Fibroblast of lung (primary cell): ENCODE data around the gene TAF1C. TPM values are rescaled to one million over a fixed set of nuclear protein-coding genes. Genes with fewer than 3 reads are reported as not detected.
A peak's percentile ranks its signal among the peaks of the same experiment; 100 is the strongest.

ENCODE experiments used
- DNase-seq, 2 donors: peaks; one replicate each; pipeline versions ENCODE4 v3.0.0 to v3.0.0-alpha.2; 2010; ENCODE audit warnings: low read depth in 2 of 2
- H2AFZ ChIP-seq: 2 replicates; pipeline ENCODE4 v1.5.1; 2012; ENCODE audit warnings: low read length, control low read depth, inconsistent platforms
- H3K27ac ChIP-seq: 2 replicates; pipeline ENCODE4 v1.5.1; 2011; ENCODE audit warnings: low read length, control low read depth; ENCODE audit not compliant: insufficient read depth
- H3K27me3 ChIP-seq: 2 replicates; pipeline ENCODE4 v1.5.1; 2011; ENCODE audit warnings: mild to moderate bottlenecking, low read length; ENCODE audit not compliant: control insufficient read depth, insufficient read depth
- H3K36me3 ChIP-seq: 2 replicates; pipeline ENCODE4 v1.5.1; 2011; ENCODE audit warnings: low read length; ENCODE audit not compliant: control insufficient read depth, insufficient read depth
- H3K4me1 ChIP-seq: 2 replicates; pipeline ENCODE4 v1.5.1; 2011; ENCODE audit warnings: low read length; ENCODE audit not compliant: control insufficient read depth, insufficient read depth; ENCODE audit errors: extremely low read depth
- H3K4me2 ChIP-seq: 2 replicates; pipeline ENCODE4 v1.5.1; 2011; ENCODE audit warnings: low read length, control low read depth; ENCODE audit not compliant: insufficient read depth; ENCODE audit errors: extremely low read depth
- H3K4me3 ChIP-seq, 4 experiments: fragments of 200-600 bp in 1 of 4; sonication (generic) in 1 of 4; replicated peaks in 1 of 4; 2 replicates each; pipeline ENCODE4 v1.5.1; 2011 to 2016; ENCODE audit warnings: low read length in 4 of 4, low read depth in 3 of 4, mild to moderate bottlenecking in 3 of 4, control low read depth in 2 of 4, inconsistent platforms in 1 of 4, mixed read lengths in 1 of 4; ENCODE audit not compliant: insufficient read depth in 1 of 4; ENCODE audit errors: control extremely low read depth in 1 of 4
- H3K79me2 ChIP-seq: 2 replicates; pipeline ENCODE4 v1.5.1; 2012; ENCODE audit warnings: mild to moderate bottlenecking, low read length, inconsistent platforms; ENCODE audit not compliant: control insufficient read depth, insufficient read depth
- H3K9ac ChIP-seq: 2 replicates; pipeline ENCODE4 v1.5.1; 2011; ENCODE audit warnings: mild to moderate bottlenecking, low read length, control low read depth; ENCODE audit not compliant: insufficient read depth
- H3K9me3 ChIP-seq: 2 replicates; pipeline ENCODE4 v1.5.1; 2012; ENCODE audit warnings: low read depth, low read length; ENCODE audit not compliant: control insufficient read depth, insufficient read depth
- H4K20me1 ChIP-seq: 2 replicates; pipeline ENCODE4 v1.5.1; 2011; ENCODE audit warnings: low read length; ENCODE audit not compliant: control insufficient read depth, insufficient read depth; ENCODE audit errors: extremely low read depth
- EZH2 ChIP-seq: IDR thresholded peaks from 2 replicates; pipeline ENCODE4 v1.5.1; 2012; ENCODE audit warnings: low read length, control low read depth, mild to moderate bottlenecking; ENCODE audit errors: missing control alignments
- polyA plus RNA-seq, 2 donors: library from polyadenylated mRNA; depleted of rRNA in 1 of 2; stranded (reverse) in 1 of 2; unstranded in 1 of 2; fragments of >200 nt; gene quantifications; 2 replicates each; pipeline ENCODE4 v1.2.1, GENCODE V29; 2011 to 2012; ENCODE audit warnings: missing spikeins in 1 of 2
- total RNA-seq: library from RNA; depleted of rRNA; stranded (reverse); fragments of >200 nt; gene quantifications from 2 replicates; pipeline ENCODE4 v1.2.1, GENCODE V29; 2014
- TF ChIP-seq, protein P1 (sequence below), 2 donors: IDR thresholded peaks in 1 of 2; conservative IDR thresholded peaks in 1 of 2; 1 replicate in 1 of 2; 2 replicates in 1 of 2; pipeline ENCODE4 v1.5.1; 2011 to 2012; ENCODE audit warnings: low read length in 2 of 2, control low read depth in 1 of 2, inconsistent platforms in 1 of 2, low read depth in 1 of 2, mild to moderate bottlenecking in 1 of 2

TAF1C gene
- total and polyA plus RNA-seq, 2 donors (not counting 1 experiment from before 2014, with no cell fraction given): 9.3 to 12.9 TPM

DNA sequence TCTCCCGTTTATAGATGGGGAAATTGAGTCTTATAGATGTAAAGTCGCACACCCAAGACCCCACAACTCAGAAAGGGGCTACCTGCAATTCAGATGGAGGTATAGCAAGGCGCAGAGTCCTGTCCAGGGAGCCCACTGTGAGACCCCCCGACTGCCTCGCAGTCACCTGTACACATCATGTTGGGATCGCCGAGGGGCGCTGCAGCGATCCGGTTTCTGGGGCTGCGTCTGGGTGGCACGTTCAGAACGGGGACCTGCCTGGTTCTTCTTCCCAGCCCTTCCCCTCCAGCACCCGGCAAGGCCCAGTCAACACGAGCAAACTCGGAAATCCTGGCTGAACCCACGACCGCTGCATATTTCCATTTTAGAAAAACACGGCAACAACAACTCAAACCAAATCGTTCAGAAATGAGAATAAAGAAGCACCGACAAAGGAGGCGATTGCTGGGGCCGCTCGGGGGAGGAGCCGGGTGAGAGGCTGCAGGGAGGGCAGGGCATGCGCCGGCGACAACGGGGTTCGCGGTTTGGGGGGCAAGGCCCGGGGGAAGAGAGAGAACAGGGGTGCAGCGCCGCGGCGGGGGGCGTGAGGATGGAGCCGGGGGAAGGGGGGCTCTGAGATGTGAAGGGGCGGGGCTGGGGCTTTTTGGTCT lies 42.5 kb downstream of the TAF1C start:
- peak in 1 of 2 donors; percentile 9 for DNase-seq
- H4K20me1 ChIP-seq: no peaks in the 10 kb centered on the region
- peak overlapping the region; percentile 30 for H2AFZ ChIP-seq
- no peaks in the 10 kb centered on the region for H3K9me3 ChIP-seq
- TF ChIP-seq, protein P1, sequence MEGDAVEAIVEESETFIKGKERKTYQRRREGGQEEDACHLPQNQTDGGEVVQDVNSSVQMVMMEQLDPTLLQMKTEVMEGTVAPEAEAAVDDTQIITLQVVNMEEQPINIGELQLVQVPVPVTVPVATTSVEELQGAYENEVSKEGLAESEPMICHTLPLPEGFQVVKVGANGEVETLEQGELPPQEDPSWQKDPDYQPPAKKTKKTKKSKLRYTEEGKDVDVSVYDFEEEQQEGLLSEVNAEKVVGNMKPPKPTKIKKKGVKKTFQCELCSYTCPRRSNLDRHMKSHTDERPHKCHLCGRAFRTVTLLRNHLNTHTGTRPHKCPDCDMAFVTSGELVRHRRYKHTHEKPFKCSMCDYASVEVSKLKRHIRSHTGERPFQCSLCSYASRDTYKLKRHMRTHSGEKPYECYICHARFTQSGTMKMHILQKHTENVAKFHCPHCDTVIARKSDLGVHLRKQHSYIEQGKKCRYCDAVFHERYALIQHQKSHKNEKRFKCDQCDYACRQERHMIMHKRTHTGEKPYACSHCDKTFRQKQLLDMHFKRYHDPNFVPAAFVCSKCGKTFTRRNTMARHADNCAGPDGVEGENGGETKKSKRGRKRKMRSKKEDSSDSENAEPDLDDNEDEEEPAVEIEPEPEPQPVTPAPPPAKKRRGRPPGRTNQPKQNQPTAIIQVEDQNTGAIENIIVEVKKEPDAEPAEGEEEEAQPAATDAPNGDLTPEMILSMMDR (conservative IDR thresholded peaks at IDR 0.05 in 1 of 2, IDR thresholded peaks at IDR 0.05 in 1 of 2; ENCODE audit: low read depth in 1 of 2, low read length in 2 of 2): no peak
- TF ChIP-seq EZH2: no peak
- H3K4me1 ChIP-seq: peaks cover 2% of the 10 kb centered on the region
- H3K36me3 ChIP-seq: no peaks in the 10 kb centered on the region
- H3K4me2 ChIP-seq: peak overlapping the region; percentile 86
- peak overlapping the region; percentile 52 for H3K9ac ChIP-seq
- H3K27ac ChIP-seq: no peak overlapping the region
- H3K27me3 ChIP-seq: no peaks in the 10 kb centered on the region
- peaks cover 10% of the 10 kb centered on the region for H3K79me2 ChIP-seq
- peak overlapping the region; percentile 71 to 87 (median 78) for H3K4me3 ChIP-seq

DNA sequence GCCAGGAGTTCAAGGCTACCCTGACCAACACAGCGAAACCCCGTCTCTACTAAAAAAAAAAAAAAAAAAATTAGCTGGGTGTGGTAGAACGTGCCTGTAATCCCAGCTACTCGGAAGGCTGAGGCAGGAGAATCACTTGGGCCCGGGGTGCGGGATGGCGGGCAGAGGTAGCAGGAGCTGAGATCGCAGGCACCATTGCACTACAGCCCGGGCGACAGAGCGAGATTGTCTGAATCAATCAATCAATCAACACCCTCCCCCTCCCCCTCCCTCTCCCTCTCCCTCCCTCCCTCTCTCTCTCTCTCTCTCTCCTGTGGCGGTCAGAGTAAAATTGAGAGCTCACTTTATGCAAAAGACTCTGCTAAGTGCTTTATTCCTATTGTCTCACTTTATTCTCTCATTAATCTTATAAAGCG lies 43.1 kb downstream of the TAF1C start:
- no peak overlapping the region for H2AFZ ChIP-seq
- peak in 1 of 2 donors; percentile 10 for DNase-seq
- H3K9ac ChIP-seq: peak overlapping the region; percentile 52

DNA sequence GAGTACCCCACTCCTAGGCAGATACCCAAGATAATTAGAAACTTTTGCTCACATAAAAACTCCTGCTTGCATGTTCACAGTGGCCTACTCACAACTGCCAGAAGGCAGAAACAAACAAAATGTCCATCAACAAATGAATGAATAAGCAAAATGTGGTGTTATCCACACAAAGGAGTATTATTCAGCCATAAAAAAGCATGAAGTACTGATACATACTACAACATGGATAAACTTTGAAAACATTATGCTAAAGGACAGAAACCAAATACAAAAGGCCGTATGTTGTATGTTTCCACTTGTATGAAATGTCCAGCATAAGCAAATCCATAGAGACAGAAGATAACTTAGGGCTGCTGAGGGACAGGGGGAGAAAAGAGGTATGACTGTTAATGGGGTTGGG lies 43.8 kb downstream of the TAF1C start:
- peaks cover 14% of the 10 kb centered on the region for H3K79me2 ChIP-seq

More for the DNA sequence above, 43.1 kb downstream of the TAF1C start:
- no peak overlapping the region for H3K27ac ChIP-seq
- H3K9me3 ChIP-seq: no peaks in the 10 kb centered on the region
- H3K4me3 ChIP-seq: peak overlapping the region; percentile 71 to 87 (median 78)
- no peaks in the 10 kb centered on the region for H3K27me3 ChIP-seq
- H3K4me2 ChIP-seq: peak overlapping the region; percentile 86
- H4K20me1 ChIP-seq: no peaks in the 10 kb centered on the region
- TF ChIP-seq, protein P1 (conservative IDR thresholded peaks at IDR 0.05 in 1 of 2, IDR thresholded peaks at IDR 0.05 in 1 of 2; ENCODE audit: low read depth in 1 of 2, low read length in 2 of 2): no peak
- no peak for TF ChIP-seq EZH2
- peaks cover 14% of the 10 kb centered on the region for H3K79me2 ChIP-seq
- H3K36me3 ChIP-seq: no peaks in the 10 kb centered on the region
- H3K4me1 ChIP-seq: peaks cover 2% of the 10 kb centered on the region

More for the DNA sequence above, 43.8 kb downstream of the TAF1C start:
- TF ChIP-seq EZH2: no peak
- TF ChIP-seq, protein P1 (conservative IDR thresholded peaks at IDR 0.05 in 1 of 2, IDR thresholded peaks at IDR 0.05 in 1 of 2; ENCODE audit: low read depth in 1 of 2, low read length in 2 of 2): no peak
- no peak overlapping the region for H3K4me3 ChIP-seq
- no peak for DNase-seq
- H3K4me2 ChIP-seq: no peak overlapping the region
- no peak overlapping the region for H3K27ac ChIP-seq
- no peaks in the 10 kb centered on the region for H4K20me1 ChIP-seq
- H3K27me3 ChIP-seq: no peaks in the 10 kb centered on the region
- H2AFZ ChIP-seq: no peak overlapping the region
- H3K9ac ChIP-seq: no peak overlapping the region
- no peaks in the 10 kb centered on the region for H3K9me3 ChIP-seq
- H3K4me1 ChIP-seq: peaks cover 2% of the 10 kb centered on the region
- H3K36me3 ChIP-seq: no peaks in the 10 kb centered on the region
